ENCODE measurements around the gene HBD. TPM values are rescaled to one million over a fixed set of nuclear protein-coding genes. Genes with fewer than 3 reads are reported as not detected.

HBD gene
- total RNA-seq, 2 donors from 2014 or later: not detected

DNA sequence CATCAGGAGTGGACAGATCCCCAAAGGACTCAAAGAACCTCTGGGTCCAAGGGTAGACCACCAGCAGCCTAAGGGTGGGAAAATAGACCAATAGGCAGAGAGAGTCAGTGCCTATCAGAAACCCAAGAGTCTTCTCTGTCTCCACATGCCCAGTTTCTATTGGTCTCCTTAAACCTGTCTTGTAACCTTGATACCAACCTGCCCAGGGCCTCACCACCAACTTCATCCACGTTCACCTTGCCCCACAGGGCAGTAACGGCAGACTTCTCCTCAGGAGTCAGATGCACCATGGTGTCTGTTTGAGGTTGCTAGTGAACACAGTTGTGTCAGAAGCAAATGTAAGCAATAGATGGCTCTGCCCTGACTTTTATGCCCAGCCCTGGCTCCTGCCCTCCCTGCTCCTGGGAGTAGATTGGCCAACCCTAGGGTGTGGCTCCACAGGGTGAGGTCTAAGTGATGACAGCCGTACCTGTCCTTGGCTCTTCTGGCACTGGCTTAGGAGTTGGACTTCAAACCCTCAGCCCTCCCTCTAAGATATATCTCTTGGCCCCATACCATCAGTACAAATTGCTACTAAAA is 7.5 kb downstream of the HBD start, which contains the start of gene HBB:
TSS of gene HBB (minus strand) at position 340 of the 579 bp plus-strand sequence. CDS start at position 290, 50 bp downstream.
- Histone ChIP-seq H3K9me3 (no peaks in the 10 kb centered on the region), H3K4me3 (no peak within 1 kb of the TSS), H3K36me3 (no peaks in the 10 kb centered on the region), H3K27me3 (no peaks in the 10 kb centered on the region), H3K27ac (no peak within 1 kb of the TSS), H3K4me1 (no peaks in the 10 kb centered on the region), H3K9ac (ENCODE audit: low read depth in 2 of 2, low read length in 2 of 2) (no peak within 1 kb of the TSS)
- TF ChIP-seq, protein P1, sequence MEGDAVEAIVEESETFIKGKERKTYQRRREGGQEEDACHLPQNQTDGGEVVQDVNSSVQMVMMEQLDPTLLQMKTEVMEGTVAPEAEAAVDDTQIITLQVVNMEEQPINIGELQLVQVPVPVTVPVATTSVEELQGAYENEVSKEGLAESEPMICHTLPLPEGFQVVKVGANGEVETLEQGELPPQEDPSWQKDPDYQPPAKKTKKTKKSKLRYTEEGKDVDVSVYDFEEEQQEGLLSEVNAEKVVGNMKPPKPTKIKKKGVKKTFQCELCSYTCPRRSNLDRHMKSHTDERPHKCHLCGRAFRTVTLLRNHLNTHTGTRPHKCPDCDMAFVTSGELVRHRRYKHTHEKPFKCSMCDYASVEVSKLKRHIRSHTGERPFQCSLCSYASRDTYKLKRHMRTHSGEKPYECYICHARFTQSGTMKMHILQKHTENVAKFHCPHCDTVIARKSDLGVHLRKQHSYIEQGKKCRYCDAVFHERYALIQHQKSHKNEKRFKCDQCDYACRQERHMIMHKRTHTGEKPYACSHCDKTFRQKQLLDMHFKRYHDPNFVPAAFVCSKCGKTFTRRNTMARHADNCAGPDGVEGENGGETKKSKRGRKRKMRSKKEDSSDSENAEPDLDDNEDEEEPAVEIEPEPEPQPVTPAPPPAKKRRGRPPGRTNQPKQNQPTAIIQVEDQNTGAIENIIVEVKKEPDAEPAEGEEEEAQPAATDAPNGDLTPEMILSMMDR (IDR thresholded peaks at IDR 0.05): no peak
- DNase-seq: peak; percentile 19
- intact Hi-C loops (cut with DNase I): no loop called here

DNA sequence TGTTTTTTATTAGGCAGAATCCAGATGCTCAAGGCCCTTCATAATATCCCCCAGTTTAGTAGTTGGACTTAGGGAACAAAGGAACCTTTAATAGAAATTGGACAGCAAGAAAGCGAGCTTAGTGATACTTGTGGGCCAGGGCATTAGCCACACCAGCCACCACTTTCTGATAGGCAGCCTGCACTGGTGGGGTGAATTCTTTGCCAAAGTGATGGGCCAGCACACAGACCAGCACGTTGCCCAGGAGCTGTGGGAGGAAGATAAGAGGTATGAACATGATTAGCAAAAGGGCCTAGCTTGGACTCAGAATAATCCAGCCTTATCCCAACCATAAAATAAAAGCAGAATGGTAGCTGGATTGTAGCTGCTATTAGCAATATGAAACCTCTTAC is 8.8 kb downstream of the HBD start:
- Histone ChIP-seq H3K27me3 (no peaks in the 10 kb centered on the region), H3K36me3 (no peaks in the 10 kb centered on the region), H3K9ac (ENCODE audit: low read depth in 2 of 2, low read length in 2 of 2) (no peak overlapping the region), H3K4me1 (no peaks in the 10 kb centered on the region), H3K27ac (no peak overlapping the region), H3K9me3 (no peaks in the 10 kb centered on the region), H3K4me3 (no peak overlapping the region)
- TF ChIP-seq, protein P1 (IDR thresholded peaks at IDR 0.05): no peak
- no peak for DNase-seq
- intact Hi-C loops (cut with DNase I): no loop called here

DNA sequence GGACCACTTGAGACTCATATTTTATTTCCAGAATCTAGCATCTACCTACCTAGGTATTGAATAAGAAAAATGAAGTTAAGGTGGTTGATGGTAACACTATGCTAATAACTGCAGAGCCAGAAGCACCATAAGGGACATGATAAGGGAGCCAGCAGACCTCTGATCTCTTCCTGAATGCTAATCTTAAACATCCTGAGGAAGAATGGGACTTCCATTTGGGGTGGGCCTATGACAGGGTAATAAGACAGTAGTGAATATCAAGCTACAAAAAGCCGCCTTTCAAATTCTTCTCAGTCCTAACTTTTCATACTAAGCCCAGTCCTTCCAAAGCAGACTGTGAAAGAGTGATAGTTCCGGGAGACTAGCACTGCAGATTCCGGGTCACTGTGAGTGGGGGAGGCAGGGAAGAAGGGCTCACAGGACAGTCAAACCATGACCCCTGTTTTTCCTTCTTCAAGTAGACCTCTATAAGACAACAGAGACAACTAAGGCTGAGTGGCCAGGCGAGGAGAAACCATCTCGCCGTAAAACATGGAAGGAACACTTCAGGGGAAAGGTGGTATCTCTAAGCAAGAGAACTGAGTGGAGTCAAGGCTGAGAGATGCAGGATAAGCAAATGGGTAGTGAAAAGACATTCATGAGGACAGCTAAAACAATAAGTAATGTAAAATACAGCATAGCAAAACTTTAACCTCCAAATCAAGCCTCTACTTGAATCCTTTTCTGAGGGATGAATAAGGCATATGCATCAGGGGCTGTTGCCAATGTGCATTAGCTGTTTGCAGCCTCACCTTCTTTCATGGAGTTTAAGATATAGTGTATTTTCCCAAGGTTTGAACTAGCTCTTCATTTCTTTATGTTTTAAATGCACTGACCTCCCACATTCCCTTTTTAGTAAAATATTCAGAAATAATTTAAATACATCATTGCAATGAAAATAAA is 9.5 kb downstream of the HBD start:
- Histone ChIP-seq H3K4me1 (no peaks in the 10 kb centered on the region), H3K27ac (no peak overlapping the region), H3K4me3 (no peak overlapping the region), H3K27me3 (no peaks in the 10 kb centered on the region), H3K36me3 (no peaks in the 10 kb centered on the region), H3K9me3 (no peaks in the 10 kb centered on the region), H3K9ac (ENCODE audit: low read depth in 2 of 2, low read length in 2 of 2) (no peak overlapping the region)
- intact Hi-C loops (cut with DNase I): no loop called here
- no peak for DNase-seq
- TF ChIP-seq, protein P1 (IDR thresholded peaks at IDR 0.05): no peak

DNA sequence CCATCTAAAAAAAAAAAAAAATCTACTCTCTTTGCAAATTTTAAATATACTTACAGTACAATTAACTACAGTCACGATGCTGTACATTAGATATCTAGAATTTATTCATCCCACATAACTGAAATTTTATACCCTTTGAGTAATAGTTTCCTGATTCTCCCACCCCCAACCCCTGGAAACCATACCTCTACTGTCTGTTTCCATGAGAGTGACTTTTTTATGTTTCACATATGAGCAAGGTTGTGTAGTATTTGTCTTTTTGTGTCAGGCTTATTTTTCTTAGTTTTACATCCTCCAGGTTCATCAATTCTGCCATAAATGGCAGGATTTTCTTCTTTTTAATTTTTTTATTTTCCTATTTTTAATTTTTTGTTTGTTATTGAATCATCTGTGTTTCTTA is 10.6 kb downstream of the HBD start:
- H3K4me3 ChIP-seq: no peak overlapping the region
- TF ChIP-seq, protein P1 (IDR thresholded peaks at IDR 0.05): no peak
- no peaks in the 10 kb centered on the region for H3K9me3 ChIP-seq
- no peak for DNase-seq
- no peaks in the 10 kb centered on the region for H3K27me3 ChIP-seq
- no peak overlapping the region for H3K27ac ChIP-seq
- no peaks in the 10 kb centered on the region for H3K4me1 ChIP-seq
- intact Hi-C loops (cut with DNase I): no loop called here
- no peak overlapping the region for H3K9ac ChIP-seq (ENCODE audit: low read depth in 2 of 2, low read length in 2 of 2)
- no peaks in the 10 kb centered on the region for H3K36me3 ChIP-seq

DNA sequence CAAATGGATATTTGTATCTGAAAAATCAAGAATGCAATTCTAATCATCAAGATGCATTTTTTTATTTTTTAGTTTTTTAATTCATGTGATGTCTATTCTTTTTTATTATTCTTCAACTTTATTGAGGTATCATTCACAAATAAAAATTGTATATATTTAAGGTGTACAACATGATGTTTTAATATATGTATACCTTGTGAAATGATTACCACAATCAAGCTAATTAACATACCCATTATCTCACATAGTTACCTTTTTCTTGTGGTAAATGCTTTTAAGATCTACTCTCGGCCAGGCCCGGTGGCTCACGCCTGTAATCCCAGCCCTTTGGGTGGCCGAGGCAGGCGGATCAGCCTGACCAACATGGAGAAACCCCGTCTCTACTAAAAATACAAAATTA is 11.1 kb downstream of the HBD start:
- no peaks in the 10 kb centered on the region for H3K9me3 ChIP-seq

More for the DNA sequence above, 11.1 kb downstream of the HBD start:
- intact Hi-C loops (cut with DNase I): no loop called here
- Histone ChIP-seq H3K36me3 (no peaks in the 10 kb centered on the region), H3K4me3 (no peak overlapping the region), H3K4me1 (no peaks in the 10 kb centered on the region), H3K27me3 (no peaks in the 10 kb centered on the region), H3K27ac (no peak overlapping the region), H3K9ac (ENCODE audit: low read depth in 2 of 2, low read length in 2 of 2) (no peak overlapping the region)
- TF ChIP-seq, protein P1 (IDR thresholded peaks at IDR 0.05): no peak
- no peak for DNase-seq
